Ascending aorta (tissue), 2 donors: Measurements from ENCODE around the gene NCS1. TPM values are rescaled to one million over a fixed set of nuclear protein-coding genes. Genes with fewer than 3 reads are reported as not detected.

ENCODE experiments used
- DNase-seq, 2 donors: peaks; one replicate each; pipeline ENCODE4 v3.0.0-alpha.2; 2019; ENCODE audit warnings: low spot score in 2 of 2
- H3K27ac ChIP-seq, 2 donors: fragments of 200-600 bp; sonication (generic); one replicate each; pipeline ENCODE4 v1.5.1; 2016 to 2017; ENCODE audit warnings: mild to moderate bottlenecking in 1 of 2
- H3K27me3 ChIP-seq: fragments of 200-600 bp; sonication (generic); one replicate; pipeline ENCODE4 v1.5.1; 2017
- H3K36me3 ChIP-seq, 2 donors: fragments of 200-600 bp; sonication (generic); one replicate each; pipeline ENCODE4 v1.5.1; 2016
- H3K4me1 ChIP-seq, 2 donors: fragments of 200-600 bp; sonication (generic); one replicate each; pipeline ENCODE4 v1.5.1; 2016 to 2017; ENCODE audit warnings: mild to moderate bottlenecking in 1 of 2
- H3K4me3 ChIP-seq, 2 donors: fragments of 200-600 bp; sonication (generic); one replicate each; pipeline ENCODE4 v1.5.1; 2016 to 2017; ENCODE audit warnings: mild to moderate bottlenecking in 1 of 2
- H3K9me3 ChIP-seq, 2 donors: fragments of 200-600 bp; sonication (generic); one replicate each; pipeline ENCODE4 v1.5.1; 2016
- CTCF ChIP-seq, 3 experiments: fragments of 200-600 bp in 2 of 3; fragments of 450-650 bp in 1 of 3; sonication (generic) in 2 of 3; IDR thresholded peaks; one replicate each; pipeline ENCODE4 v1.5.1; 2016 to 2019; ENCODE audit warnings: antibody characterized with exemption in 3 of 3, mild to moderate bottlenecking in 1 of 3, moderate library complexity in 1 of 3
- intact Hi-C: fragments of 100-400 bp; cut with DNase I; formaldehyde crosslinking; loops from one replicate; pipeline ENCODE4 v1.15.1; 2023
- total RNA-seq: library from RNA; depleted of rRNA; stranded (reverse); fragments of >200 nt; gene quantifications from one replicate; pipeline ENCODE4 v1.1.0, GENCODE V29; 2016

Gene NCS1
- total RNA-seq, 1 donor from 2014 or later: 34.7 TPM

- intact Hi-C loops: loop anchor here (1.0 kb wide), 1 partner anchor 23 kb away; no protein-coding TSS in a partner anchor
- H3K27ac ChIP-seq: peak overlapping the region; percentile 71
- H3K36me3 ChIP-seq: no peaks in the 10 kb centered on the region
- peaks cover 18 to 60% of the 10 kb centered on the region in 2 donors for H3K4me1 ChIP-seq
- no peaks in the 10 kb centered on the region for H3K9me3 ChIP-seq
- peak in 1 of 2 donors; percentile 79 for DNase-seq
- no peak overlapping the region for H3K4me3 ChIP-seq
- TF ChIP-seq CTCF (IDR thresholded peaks at IDR 0.05): no peak
- H3K27me3 ChIP-seq: no peaks in the 10 kb centered on the region
Measured at GRCh38 chr9:130198501-130199179, 26.4 kb downstream of the NCS1 start.

GRCh38 chr9:130199605-130200004, 27.4 kb downstream of the NCS1 start:
- Histone ChIP-seq H3K27me3 (no peaks in the 10 kb centered on the region), H3K9me3 (no peaks in the 10 kb centered on the region), H3K36me3 (no peaks in the 10 kb centered on the region), H3K27ac (peak overlapping the region; percentile 71), H3K4me1 (peaks cover 18 to 51% of the 10 kb centered on the region in 2 donors), H3K4me3 (peak overlapping the region in 1 of 2 donors; percentile 10)
- intact Hi-C loops: no loop called here
- TF ChIP-seq CTCF (IDR thresholded peaks at IDR 0.05): no peak
- DNase-seq: no peak

- Histone ChIP-seq H3K9me3 (no peaks in the 10 kb centered on the region), H3K4me3 (peak overlapping the region; percentile 10 to 12), H3K4me1 (peaks cover 18 to 46% of the 10 kb centered on the region in 2 donors), H3K36me3 (no peaks in the 10 kb centered on the region), H3K27me3 (no peaks in the 10 kb centered on the region), H3K27ac (peak overlapping the region; percentile 71)
- no peak for DNase-seq
- TF ChIP-seq CTCF (IDR thresholded peaks at IDR 0.05): no peak
- intact Hi-C loops: no loop called here
Measured at GRCh38 chr9:130200038-130200849, 28.0 kb downstream of the NCS1 start.

- peaks cover 18 to 40% of the 10 kb centered on the region in 2 donors for H3K4me1 ChIP-seq
- no peak for TF ChIP-seq CTCF (IDR thresholded peaks at IDR 0.05)
- peak overlapping the region; percentile 71 for H3K27ac ChIP-seq
- intact Hi-C loops: no loop called here
- DNase-seq: no peak
- H3K27me3 ChIP-seq: no peaks in the 10 kb centered on the region
- H3K4me3 ChIP-seq: no peak overlapping the region
- no peaks in the 10 kb centered on the region for H3K36me3 ChIP-seq
- H3K9me3 ChIP-seq: no peaks in the 10 kb centered on the region
Measured at GRCh38 chr9:130201399-130201873, 29.2 kb downstream of the NCS1 start.

- TF ChIP-seq CTCF (IDR thresholded peaks at IDR 0.05): no peak
- H3K36me3 ChIP-seq: no peaks in the 10 kb centered on the region
- peak overlapping the region; percentile 71 for H3K27ac ChIP-seq
- no peak overlapping the region for H3K4me3 ChIP-seq
- H3K9me3 ChIP-seq: no peaks in the 10 kb centered on the region
- intact Hi-C loops: no loop called here
- peaks cover 18 to 44% of the 10 kb centered on the region in 2 donors for H3K4me1 ChIP-seq
- no peaks in the 10 kb centered on the region for H3K27me3 ChIP-seq
- DNase-seq: no peak
Measured at GRCh38 chr9:130201974-130202373, 29.8 kb downstream of the NCS1 start.
